ENCODE data around the gene ACP4. TPM values are rescaled to one million over a fixed set of nuclear protein-coding genes. Genes with fewer than 3 reads are reported as not detected.

ACP4 gene
- total and polyA plus RNA-seq, 8 donors = 0.12 to 0.42 (median 0.16) TPM; not detected in 4

GRCh38 chr19:50797781-50798658 is 7.8 kb downstream of the ACP4 start:
- DNase-seq (no peak), ATAC-seq (no peak)
- no peak overlapping the region for H3K27ac ChIP-seq
- peaks cover 0 to 63% of the 10 kb centered on the region in 2 donors for H3K36me3 ChIP-seq
- H3K27me3 ChIP-seq = no peaks in the 10 kb centered on the region
- H3K4me1 ChIP-seq = peaks cover 4 to 11% of the 10 kb centered on the region in 2 donors
- TF ChIP-seq CTCF (IDR thresholded peaks at IDR 0.05) = no peak
- H3K9me3 ChIP-seq = no peaks in the 10 kb centered on the region
- intact Hi-C loops (cut with DNase I) = no loop called here
- H3K4me3 ChIP-seq = no peak overlapping the region

DNA sequence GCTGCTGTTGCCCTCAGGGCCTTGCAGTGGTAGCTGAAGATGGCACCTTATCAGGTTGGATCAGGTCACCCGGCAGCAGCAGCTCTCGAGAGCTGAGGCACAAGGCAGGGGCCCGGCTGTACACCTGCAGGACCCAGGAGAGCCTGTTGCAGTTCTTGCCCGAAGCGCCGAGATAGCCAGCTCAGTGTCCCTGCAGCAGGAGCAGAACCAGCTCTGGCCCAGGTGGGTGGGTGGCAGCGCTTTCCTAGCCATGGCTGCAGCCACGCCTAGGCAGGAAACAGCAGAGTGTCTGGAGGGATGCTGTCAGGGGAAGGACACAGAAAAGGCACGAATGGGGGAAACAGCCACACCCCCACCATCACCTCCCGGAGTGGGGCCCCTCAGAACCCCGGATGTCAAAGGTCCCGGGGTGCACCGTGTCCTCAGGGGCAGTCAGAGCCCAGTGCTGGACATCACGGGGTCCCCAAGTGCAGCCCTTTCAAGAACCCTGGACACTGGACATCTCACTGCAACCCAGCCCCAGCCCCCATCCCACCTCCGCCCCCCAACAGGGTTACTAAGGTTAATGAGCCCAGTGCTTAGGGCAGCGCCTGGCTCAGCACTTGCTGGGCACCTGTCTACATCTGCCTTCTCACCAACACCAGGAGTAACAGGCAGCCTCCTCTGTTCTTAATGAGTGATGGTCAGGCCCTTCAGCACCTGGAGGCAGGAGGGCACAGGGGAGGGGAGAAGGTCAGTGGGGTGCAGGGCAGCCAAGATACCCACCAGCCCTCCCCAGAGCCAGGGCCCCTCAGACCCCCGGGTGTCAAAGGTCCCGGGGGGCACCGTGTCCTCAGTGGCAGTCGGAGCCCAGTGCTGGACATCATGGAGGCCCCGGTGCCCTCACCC is 8.7 kb downstream of the ACP4 start:
- Histone ChIP-seq H3K4me3 (no peak overlapping the region), H3K27ac (no peak overlapping the region), H3K9me3 (no peaks in the 10 kb centered on the region), H3K27me3 (no peaks in the 10 kb centered on the region), H3K4me1 (peaks cover 12 to 19% of the 10 kb centered on the region in 2 donors), H3K36me3 (peaks cover 0 to 63% of the 10 kb centered on the region in 2 donors)
- intact Hi-C loops (cut with DNase I) = no loop called here
- TF ChIP-seq CTCF (IDR thresholded peaks at IDR 0.05) = no peak
- ATAC-seq (no peak), DNase-seq (no peak)

GRCh38 chr19:50799547-50799851 is 9.3 kb downstream of the ACP4 start:
- Histone ChIP-seq H3K4me1 (peaks cover 12 to 20% of the 10 kb centered on the region in 2 donors), H3K36me3 (peaks cover 0 to 63% of the 10 kb centered on the region in 2 donors), H3K27ac (no peak overlapping the region), H3K4me3 (no peak overlapping the region), H3K9me3 (no peaks in the 10 kb centered on the region), H3K27me3 (no peaks in the 10 kb centered on the region)
- DNase-seq = no peak
- no peak for TF ChIP-seq CTCF (IDR thresholded peaks at IDR 0.05)
- intact Hi-C loops (cut with DNase I) = no loop called here
- no peak for ATAC-seq

GRCh38 chr19:50801107-50801506 is 10.9 kb downstream of the ACP4 start:
- intact Hi-C loops (cut with DNase I) = no loop called here
- DNase-seq (no peak), ATAC-seq (no peak)
- peaks cover 17 to 20% of the 10 kb centered on the region in 2 donors for H3K4me1 ChIP-seq
- TF ChIP-seq CTCF (IDR thresholded peaks at IDR 0.05) = no peak
- no peaks in the 10 kb centered on the region for H3K27me3 ChIP-seq
- H3K4me3 ChIP-seq = no peak overlapping the region
- no peaks in the 10 kb centered on the region for H3K9me3 ChIP-seq
- no peak overlapping the region for H3K27ac ChIP-seq
- peaks cover 0 to 62% of the 10 kb centered on the region in 2 donors for H3K36me3 ChIP-seq
